Neural cell (in vitro differentiated cells): ENCODE measurements around the gene RNASE11.

Experiments used
- CTCF ChIP-seq: fragments of 450-650 bp; IDR thresholded peaks from 2 replicates; pipeline ENCODE4 v1.5.1; 2014; ENCODE audit warnings: antibody characterized with exemption, mild to moderate bottlenecking, moderate library complexity; ENCODE audit not compliant: poor library complexity, severe bottlenecking
- EP300 ChIP-seq: fragments of 450-650 bp; conservative IDR thresholded peaks from 2 replicates; pipeline ENCODE4 v1.6.1; 2014; ENCODE audit warnings: antibody characterized with exemption, mild to moderate bottlenecking, moderate library complexity; ENCODE audit not compliant: poor library complexity, severe bottlenecking
- EZH2 ChIP-seq: fragments of 200-600, 300-800 bp; shearing (Covaris generic), sonication (generic); IDR thresholded peaks from 2 replicates; pipeline ENCODE4 v1.6.1; 2014; ENCODE audit warnings: antibody characterized with exemption, low read length, borderline replicate concordance, mild to moderate bottlenecking; ENCODE audit not compliant: insufficient read depth, poor library complexity, severe bottlenecking
- MXI1 ChIP-seq: fragments of 450-650 bp; conservative IDR thresholded peaks from 2 replicates; pipeline ENCODE4 v1.6.1; 2014; ENCODE audit warnings: antibody characterized with exemption, mild to moderate bottlenecking; ENCODE audit not compliant: poor library complexity, severe bottlenecking
- POLR2AphosphoS5 ChIP-seq: IDR thresholded peaks from 2 replicates; pipeline ENCODE4 v1.6.1; 2012
- RAD21 ChIP-seq: fragments of 450-650 bp; conservative IDR thresholded peaks from 2 replicates; pipeline ENCODE4 v1.6.1; 2014; ENCODE audit warnings: antibody characterized with exemption, mild to moderate bottlenecking, moderate library complexity
- REST ChIP-seq: IDR thresholded peaks from 2 replicates; pipeline ENCODE4 v1.6.1; 2012; ENCODE audit warnings: borderline replicate concordance
- SMC3 ChIP-seq: fragments of 450-650 bp; conservative IDR thresholded peaks from 2 replicates; pipeline ENCODE4 v1.6.1; 2014; ENCODE audit warnings: antibody characterized with exemption, mild to moderate bottlenecking, moderate library complexity; ENCODE audit not compliant: poor library complexity
- TAF1 ChIP-seq: IDR thresholded peaks from 2 replicates; pipeline ENCODE4 v1.6.1; 2012; ENCODE audit warnings: low read depth

GRCh38 chr14:20553024-20553423 is 34.8 kb downstream of the RNASE11 start:
- TF ChIP-seq CTCF, result no peak
- no peak for TF ChIP-seq SMC3
- no peak for TF ChIP-seq EZH2
- no peak for TF ChIP-seq EP300
- no peak for TF ChIP-seq REST
- no peak for TF ChIP-seq POLR2AphosphoS5
- no peak for TF ChIP-seq TAF1
- TF ChIP-seq MXI1, result no peak
- TF ChIP-seq RAD21, result no peak
